HG03520 (cell line): Measurements from ENCODE around the gene PSMD8.
A peak's percentile ranks its signal among the peaks of the same experiment; 100 is the strongest.
"Not testable (repeated sequence)": the region's sequence is repeated elsewhere in the genome, so short reads cannot be mapped to it uniquely, and the experiment has no call there.

Experiments
- ATAC-seq: cut with Tn5 transposase; IDR thresholded peaks from one replicate; pipeline ENCODE4 v1.9.1; 2021; ENCODE audit warnings: mild to moderate bottlenecking, moderate library complexity; ENCODE audit not compliant: unreplicated experiment

Gene PSMD8

DNA sequence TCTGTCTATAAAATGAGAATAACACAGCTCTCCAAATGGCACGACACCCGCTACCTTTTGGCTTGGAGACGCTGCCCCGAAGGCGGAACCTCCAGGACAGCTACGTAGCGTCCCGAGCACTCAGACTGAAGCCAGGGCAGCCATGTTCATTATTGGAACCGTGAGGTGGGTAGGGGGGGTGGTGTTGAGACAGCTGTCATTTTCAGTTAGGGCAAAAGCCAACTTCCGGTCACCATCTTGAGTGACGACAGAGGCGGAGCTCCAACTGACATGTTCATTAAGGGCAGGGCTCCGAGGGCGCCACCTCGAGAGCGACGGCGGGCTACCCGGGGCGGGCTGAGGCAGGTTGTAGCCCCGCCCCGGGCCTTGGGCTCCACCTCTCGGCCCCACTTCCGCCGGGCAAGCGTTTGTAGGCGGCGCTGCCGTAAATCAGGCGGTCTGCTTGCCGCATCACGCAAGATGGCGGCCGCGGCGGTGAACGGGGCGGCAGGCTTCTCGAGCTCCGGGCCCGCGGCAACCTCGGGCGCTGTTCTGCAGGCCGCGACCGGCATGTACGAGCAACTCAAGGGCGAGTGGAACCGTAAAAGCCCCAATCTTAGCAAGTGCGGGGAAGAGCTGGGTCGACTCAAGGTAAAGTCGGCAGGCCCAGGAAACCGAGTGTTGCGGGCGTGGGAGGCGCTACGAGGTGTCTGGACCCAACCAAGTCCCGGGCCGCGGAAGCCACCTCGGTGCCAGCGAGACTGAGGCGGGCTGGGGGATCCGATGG, at the start of gene PSMD8:
Gene PSMD8, plus strand, starts transcription at position 240 of the 766 bp plus-strand sequence. Its CDS starts 31 bp downstream, at position 271.
- peak; percentile 90 for ATAC-seq

- ATAC-seq: no peak
These were observed 47.8 kb upstream of the PSMD8 start for GRCh38 chr19:38326591-38326990.

DNA sequence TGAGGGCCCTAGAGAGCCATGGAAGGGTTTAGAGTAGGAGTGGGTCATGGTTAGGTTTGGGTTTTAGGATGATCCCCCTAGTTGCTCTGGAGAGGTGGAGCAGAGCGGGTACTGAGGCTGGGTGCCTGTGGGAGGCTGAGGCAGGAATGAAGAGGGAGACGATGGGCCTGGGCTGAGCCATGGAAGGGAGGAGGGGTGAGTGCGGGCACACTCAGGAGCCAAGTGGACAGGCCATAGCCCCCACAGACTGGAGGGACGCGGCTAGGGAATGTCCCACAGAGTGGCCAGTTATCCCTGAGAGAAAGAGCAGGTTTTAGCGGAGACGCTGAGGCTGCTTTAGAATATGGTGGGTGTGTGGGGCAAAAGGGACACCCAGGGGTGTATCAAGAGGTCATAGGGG, 44.7 kb upstream of the PSMD8 start:
- ATAC-seq: no peak

DNA sequence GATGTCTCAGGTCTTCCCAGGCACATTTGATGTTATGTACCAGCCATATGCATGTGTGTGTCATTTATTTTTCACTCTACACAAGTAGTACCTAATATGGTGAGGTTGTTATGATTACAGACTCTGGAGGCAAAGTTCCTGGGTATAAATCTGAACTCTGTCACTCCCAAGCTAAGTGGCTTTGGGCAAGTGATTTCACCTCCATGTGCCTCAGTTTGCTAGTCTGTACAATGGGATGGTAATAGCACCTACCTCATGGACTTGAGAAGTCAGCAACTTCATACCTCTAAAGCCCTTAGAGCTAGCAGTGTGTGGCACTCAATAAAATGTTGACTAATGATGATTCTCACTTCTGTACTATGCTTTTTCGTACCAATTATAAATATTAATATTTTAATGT, 42.6 kb upstream of the PSMD8 start:
- no peak for ATAC-seq

GRCh38 chr19:38333245-38333644, 41.1 kb upstream of the PSMD8 start:
- no peak for ATAC-seq

DNA sequence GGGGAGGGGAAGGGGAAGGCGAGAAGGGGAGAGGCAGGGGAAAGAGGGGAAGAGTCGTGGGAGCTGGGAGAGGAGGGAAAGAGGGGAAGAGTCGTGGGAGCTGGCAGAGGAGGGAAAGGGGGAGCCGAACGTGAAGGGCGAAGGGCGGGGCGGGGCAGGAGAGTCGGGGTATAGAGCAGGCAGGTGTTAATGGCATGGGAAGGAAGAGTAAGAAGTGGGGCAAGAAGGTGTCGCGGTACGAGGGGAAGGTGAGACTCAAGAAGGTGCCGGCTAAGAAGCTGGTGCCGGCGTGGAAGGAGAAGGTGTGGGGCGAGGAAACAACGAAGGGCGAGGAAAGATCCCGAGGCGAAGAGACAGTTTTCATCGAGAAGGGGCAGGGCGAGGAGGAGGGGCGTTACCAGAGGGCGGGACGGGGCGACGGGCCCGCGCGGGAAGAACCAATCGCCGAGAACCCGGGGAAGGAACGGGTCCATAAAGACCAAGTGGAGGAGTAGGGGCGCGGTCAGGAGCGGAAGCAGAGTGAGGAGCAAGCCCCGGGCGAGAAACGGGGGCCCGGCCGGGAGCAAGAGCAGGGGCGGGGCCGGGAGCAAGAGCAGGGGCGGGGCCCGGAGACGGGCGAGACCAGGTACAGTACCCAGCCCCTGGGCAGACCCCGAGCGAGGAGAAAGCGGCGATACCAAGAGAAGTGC, 38.3 kb upstream of the PSMD8 start:
- peak; percentile 52 for ATAC-seq

GRCh38 chr19:38336638-38337359, 37.6 kb upstream of the PSMD8 start:
- ATAC-seq: peak; percentile 43

GRCh38 chr19:38337360-38337653, 37.1 kb upstream of the PSMD8 start:
- ATAC-seq: no peak

- ATAC-seq: not testable (repeated sequence)
These were observed 35.4 kb upstream of the PSMD8 start for GRCh38 chr19:38339011-38339410.

GRCh38 chr19:38340927-38341326, 33.4 kb upstream of the PSMD8 start:
- no peak for ATAC-seq

DNA sequence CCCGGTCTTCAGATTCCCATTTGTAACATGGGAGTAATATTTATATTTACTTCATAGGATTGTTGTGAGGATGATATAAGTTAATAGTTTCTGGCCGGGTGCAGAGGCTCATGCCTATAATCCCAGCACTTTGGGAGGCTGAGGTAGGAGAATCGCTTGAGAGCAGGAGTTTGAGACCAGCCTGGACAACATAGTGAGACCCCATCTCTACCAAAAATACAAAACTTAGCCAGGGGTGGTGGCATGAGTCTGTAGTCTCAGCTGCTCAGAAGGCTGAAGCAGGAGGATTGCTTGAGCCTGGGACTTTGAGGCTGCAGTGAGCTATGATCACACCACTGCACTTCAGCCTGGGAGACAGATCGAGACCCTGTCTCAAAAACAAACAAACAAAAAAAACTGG, 27.5 kb upstream of the PSMD8 start:
- ATAC-seq: no peak

- no peak for ATAC-seq
These were observed 23.5 kb upstream of the PSMD8 start for GRCh38 chr19:38350883-38351282.

DNA sequence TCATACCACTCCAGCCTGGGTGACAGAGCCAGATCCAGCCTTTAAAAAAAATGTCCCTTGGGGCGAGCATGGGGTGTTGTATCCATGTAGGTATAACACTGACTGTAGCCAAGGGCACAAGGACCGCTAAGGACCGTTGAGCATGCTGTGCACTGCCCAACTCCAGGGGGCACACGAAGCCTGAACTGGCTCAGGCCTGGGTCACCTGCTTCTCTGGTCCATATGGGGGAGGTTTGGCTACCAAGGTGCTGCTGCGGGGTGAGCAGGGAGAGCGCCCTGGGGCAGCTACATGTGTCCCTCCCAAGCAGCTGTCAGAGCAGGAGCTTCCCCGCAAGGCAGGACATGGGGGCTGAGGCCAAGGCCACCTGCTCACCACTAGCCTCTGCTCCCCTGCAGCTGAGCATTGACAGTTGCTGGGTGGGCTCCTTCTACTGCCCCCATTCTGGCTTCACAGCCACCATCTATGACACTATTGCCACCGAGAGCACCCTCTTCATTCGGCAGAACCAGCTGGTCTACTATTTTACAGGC, 22.4 kb upstream of the PSMD8 start:
- ATAC-seq: no peak

GRCh38 chr19:38352611-38353010, 21.8 kb upstream of the PSMD8 start:
- ATAC-seq: no peak

DNA sequence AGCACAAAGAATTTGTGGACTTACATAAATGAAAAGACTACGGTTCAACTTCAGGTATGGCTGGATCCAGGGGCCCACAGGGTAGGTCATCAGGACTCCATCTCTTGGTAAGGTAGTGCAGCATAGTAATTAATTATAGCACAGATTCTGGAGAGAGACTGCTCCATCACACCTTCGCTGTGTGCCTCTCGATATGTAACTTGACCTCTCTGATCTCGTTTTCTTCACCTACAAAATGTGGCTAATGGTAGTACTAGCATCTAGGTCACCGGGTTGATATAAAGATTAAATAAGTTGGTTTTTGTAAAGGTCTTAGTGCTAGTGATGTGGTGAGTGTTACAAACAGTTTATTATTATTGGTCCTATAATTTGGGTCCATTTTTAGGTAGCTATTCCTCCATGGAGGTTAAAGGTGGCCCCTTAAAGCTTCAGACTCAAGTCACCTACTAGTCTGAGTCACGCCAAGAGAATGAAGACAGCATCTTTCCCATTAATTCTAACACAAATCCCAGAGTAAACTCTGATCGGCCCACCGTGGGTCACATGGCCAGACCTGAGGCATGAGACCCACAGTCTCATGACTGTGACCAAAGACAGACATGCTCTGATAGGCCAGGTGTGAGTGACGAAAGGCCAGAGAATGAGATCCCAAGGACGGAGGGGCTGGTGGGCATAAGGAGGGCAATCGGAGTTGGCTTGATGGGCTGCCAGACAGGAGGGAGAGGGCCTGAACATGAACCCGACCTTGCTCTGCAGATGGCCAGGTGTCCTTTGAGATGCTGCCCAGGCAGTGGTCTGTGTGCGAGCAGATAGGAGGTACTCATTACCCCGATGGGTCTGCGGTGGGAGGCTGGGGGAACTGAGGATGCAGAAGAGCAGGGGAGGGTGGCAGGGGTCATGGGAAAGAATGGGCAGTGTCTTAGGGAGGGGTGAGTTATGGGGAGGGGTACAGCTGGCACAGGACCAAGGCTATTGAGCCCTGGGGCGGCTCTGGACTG, 18.3 kb upstream of the PSMD8 start:
- no peak for ATAC-seq

DNA sequence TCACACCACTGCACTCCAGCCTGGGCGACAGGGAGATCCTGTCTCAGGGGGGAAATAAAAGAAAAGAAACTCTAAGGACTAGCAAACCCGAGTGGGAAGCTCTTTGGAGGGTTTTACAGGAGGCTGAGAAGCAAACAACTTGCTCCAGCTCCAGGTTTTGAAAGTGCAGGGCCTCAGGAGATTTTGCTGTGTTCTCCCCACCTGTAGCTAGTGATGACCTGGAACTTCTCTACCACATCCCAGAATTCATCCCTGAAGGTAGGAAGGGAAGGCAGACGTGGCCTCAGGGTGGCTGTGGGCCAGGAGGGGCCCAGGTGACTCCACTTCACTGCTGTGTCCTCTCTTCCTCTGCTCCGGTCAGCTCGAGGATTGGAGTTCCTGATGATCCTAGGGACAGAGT, 16.3 kb upstream of the PSMD8 start:
- no peak for ATAC-seq

DNA sequence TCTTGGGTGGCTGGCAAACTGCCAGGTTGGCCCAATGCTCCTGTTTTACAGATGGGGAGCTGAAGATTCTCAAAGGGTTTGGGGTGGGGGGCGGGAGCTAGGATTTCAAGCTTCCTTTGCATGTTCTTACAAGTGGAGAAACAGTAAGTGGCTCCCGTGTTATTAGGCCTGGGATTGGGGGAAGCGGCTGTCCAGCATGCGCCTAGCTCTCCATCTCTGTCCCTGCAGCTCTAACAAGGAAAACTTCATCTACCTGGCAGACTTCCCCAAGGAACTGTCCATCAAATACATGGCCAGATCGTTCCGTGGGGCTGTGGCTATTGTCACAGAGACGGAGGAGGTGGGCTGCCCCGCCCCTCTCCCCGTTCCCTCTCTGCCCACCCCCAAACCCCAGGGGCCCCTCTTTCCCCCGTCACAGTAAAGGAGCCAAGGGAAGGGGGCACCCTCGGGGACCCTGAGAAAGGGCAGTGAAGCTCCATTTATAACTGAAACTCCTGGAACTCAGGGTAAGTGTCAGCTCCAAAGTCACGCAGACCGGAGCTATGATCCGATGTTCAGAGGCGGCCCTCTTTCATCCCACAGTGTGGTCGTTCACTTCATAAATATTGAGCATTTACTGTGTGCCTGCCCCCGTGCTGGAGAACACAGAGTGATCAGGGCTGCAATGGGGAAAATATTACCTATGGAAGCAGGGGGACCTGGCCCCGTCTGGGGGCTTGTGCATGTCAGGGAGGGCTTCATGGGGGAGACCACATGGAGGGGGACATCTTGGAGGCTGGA, 14.9 kb upstream of the PSMD8 start:
- ATAC-seq: no peak

GRCh38 chr19:38360351-38360750, 14.0 kb upstream of the PSMD8 start:
- no peak for ATAC-seq

DNA sequence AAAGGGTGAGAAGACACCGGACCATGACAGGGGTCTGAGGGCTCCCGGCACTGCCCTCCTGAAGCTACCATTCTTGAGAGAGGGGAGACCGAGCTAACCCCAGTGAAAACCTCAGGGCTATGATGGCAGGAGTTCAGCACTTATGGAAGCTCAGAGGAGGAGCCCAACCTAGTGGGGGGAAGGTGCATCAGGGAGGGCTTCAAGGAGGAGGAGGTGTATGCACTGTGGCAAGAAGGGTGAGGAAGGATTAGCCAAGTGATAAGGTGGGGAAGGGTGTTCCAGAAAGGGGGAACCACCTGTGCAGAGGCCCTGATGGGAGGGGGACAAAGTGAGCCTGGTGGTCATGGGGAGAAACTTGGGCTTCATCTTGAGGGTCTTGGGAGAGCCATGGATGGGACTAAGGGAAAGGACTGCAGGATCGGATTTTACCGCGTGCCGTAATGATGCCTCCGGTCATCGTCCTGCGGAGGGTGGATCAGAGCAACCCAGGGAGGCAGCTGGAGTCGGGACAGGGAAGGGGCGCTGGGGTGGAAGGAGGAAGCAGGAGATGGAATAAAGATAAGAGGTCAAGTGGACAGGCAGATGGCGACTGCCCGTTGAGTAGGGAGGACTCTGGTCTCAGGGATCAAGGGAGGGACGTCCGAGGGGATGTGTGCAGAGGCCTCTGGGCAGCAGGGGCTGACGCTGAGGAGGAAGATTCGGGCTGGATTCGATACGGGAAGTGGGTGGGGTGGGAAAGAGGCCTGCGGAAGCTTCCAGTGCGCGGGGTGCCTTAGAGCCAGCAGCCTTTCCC, 13.3 kb upstream of the PSMD8 start:
- ATAC-seq: no peak
